C1 segment of cervical spinal cord (tissue), 14 donors: Measurements from ENCODE around the gene PTCD2.
A peak's percentile ranks its signal among the peaks of the same experiment; 100 is the strongest.

ENCODE experiments used
- DNase-seq, 14 donors: peaks; one replicate each; lab custom pipeline; 2025; lab: John Stamatoyannopoulos, UW

The PTCD2 gene

DNA sequence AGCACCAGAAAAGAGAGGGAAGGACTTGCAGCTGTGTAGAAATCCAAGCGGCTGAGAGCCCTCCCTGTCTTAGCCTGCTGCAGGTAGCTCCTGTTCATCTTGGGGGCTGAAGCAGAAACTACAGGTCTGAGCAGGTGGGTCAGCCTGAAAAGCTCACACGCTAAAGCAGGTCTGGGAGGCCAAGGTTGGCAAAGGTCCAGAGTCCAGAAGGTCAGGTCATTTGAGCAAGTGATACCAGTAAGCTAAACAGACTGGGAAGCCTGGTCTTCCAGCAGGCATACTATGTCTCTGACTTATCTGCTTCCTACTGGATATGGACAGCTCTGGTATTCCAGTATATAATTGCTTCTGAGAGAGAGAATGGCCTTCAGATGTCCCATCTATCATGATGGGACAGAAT is 26.2 kb downstream of the PTCD2 start:
- no peak for DNase-seq

- DNase-seq = no peak
Measured at GRCh38 chr5:72347801-72348308, 27.7 kb downstream of the PTCD2 start.

- no peak for DNase-seq
Measured at GRCh38 chr5:72351376-72351775, 31.2 kb downstream of the PTCD2 start.

DNA sequence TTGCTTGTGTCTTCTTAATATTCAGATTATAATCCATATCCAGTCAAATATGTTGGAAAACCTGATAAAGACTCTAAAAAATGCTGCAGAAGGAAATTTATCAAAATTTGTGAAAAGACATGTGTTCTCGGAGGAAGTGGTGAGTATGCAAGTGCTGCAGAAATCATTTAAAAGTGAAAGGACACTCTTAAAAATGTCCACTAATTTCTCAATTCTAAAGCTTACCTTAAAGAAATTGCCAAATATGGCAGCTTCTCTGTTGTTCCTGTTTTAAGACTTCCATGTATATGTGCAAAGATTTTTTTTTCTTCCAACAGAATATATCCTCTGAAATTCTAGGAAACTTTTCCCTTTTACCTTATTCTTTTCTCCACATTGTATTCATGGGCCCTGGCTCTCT is 32.4 kb downstream of the PTCD2 start:
- no peak for DNase-seq

- DNase-seq = no peak
Measured at GRCh38 chr5:72353046-72353445, 32.9 kb downstream of the PTCD2 start.

- peak in 7 of 14 donors; percentile 1 to 39 (median 8) for DNase-seq
Measured at GRCh38 chr5:72355706-72356299, 35.6 kb downstream of the PTCD2 start.

- no peak for DNase-seq
Measured at GRCh38 chr5:72356361-72356760, 36.2 kb downstream of the PTCD2 start.

DNA sequence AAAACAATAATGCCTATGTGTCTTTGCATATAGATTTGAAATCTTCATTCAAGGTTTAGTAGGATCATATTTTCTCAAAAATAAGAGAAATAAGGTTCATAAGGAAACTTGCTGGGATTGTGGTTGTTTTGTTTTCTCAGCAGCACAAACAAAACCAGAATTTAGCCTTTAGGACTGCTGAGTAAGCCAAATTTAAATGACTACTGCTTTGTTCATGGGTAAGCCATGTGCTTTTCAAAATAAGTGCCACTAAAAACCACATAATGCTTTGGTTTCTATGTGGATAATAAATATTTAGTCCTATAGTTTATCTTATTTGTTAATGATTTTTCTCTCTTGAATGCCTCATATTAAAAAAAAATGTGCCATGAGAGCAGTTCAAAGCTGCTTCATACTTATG is 38.8 kb downstream of the PTCD2 start:
- no peak for DNase-seq

DNA sequence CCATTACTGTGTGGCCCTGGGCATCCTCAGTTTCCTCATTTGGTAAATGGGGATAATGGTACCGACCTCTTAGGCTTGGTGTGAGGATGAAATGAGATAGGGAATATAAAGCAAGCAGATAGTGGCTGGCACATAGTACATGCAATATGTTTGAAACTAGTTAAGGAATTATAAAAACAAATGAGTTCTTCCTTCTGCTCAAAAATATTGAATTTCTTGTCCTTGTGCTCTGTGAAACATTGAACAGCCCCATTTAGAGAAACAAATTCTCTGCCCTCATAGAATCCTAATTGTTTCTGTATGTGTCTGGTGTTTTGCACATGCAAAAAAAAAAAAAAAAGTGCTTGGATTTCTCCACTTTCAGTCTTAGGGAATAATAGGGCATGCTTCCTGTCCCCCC is 39.7 kb downstream of the PTCD2 start:
- DNase-seq = no peak

GRCh38 chr5:72363166-72363802 is 43.1 kb downstream of the PTCD2 start:
- no peak for DNase-seq

GRCh38 chr5:72364171-72364570 is 44.0 kb downstream of the PTCD2 start:
- no peak for DNase-seq

GRCh38 chr5:72364951-72365350 is 44.8 kb downstream of the PTCD2 start:
- no peak for DNase-seq

- peak in 7 of 14 donors; percentile 4 to 35 (median 9) for DNase-seq
Measured at GRCh38 chr5:72366324-72366976, 46.3 kb downstream of the PTCD2 start.

GRCh38 chr5:72368271-72368670 is 48.1 kb downstream of the PTCD2 start:
- DNase-seq = no peak

DNA sequence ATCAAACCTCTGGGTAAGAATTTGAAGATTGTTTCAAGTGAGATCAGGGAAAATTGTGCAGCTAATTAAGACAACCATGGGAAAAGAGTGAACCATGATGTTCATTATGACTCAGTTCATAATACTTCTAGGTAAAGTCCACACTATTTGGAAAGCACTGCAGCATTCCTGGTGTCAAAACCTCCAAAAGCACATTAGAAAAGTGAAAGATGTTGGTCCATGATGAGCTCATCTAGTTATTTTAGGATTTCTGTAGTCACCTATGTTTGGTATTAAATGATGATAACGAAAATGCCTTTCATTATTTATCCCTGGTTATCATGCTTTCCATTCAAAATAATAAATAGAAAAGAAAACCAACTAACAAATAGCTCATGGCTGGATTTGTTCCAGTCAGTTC is 49.1 kb downstream of the PTCD2 start:
- no peak for DNase-seq

GRCh38 chr5:72369711-72370110 is 49.5 kb downstream of the PTCD2 start:
- DNase-seq = no peak

GRCh38 chr5:72372331-72372730 is 52.2 kb downstream of the PTCD2 start:
- no peak for DNase-seq

DNA sequence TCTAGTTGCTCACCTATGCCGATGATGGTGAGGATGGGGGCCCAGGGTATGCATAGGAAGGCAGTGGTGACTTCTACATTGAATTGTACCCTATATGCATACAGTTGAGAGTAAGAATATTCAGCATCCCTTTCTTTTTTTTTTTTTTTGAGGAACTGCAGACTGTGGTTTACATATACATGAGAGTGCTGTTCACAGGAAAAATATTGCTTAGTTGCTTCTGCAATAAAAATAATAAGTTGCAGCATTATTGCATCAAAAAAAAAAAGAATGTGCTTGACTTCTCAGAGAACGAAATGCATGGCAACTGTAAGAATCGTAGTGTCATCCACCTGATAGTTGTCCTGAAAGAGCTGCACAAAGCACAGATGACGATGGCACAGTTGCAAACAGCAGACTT is 52.8 kb downstream of the PTCD2 start:
- DNase-seq = no peak

GRCh38 chr5:72374844-72375243 is 54.7 kb downstream of the PTCD2 start:
- DNase-seq = no peak

DNA sequence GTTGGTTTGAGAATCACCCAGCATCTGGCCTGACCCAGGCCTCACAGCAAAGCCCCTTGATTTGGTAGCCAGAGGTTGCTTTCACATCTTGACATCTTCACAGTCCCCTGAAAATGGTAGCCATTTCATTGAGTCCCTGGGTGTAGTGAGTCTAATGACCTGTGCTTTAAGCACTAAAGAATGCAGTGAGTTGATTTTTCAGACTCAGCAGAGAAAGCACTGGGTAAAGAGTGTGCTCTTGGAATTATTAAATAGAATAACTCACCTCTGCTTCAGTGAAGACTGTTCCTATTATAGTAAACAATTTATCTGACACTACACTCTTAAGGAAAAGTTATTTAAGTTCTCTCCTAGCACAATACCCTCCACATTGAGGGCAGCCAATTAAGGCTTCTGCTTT is 56.2 kb downstream of the PTCD2 start:
- no peak for DNase-seq

GRCh38 chr5:72377910-72378638 is 57.9 kb downstream of the PTCD2 start:
- no peak for DNase-seq

DNA sequence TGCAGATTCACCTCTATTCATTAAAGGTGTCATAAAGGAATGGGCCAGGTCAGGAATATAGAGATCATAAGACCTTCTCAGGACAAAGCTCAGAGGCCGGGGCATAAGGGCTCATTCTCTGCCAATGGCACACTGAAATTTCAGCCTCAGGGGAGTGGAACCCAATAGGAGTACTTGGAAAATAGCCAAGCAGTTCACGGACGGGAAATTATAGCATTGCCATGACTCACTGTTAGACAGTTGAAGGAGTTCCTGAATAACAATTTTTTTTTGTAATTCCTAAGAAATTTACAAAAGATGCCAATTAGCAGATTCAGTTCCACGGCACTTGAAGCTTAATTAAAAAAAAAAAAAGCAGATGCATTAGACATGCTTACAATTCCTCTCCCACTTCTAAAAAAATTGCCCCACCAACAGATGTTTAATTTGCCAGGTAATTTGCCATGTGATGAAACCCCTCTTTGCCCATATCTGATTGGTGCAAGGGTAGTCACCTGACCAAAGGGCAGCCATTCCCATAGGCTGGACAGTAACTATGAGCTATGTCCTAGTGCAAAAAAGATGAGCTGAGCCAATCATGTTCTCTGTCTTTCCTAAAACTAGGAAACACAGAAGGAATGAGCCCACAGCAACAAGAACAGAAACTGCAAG is 58.6 kb downstream of the PTCD2 start:
- no peak for DNase-seq
